ENCODE measurements around the gene DHRS11. TPM values are rescaled to one million over a fixed set of nuclear protein-coding genes. Genes with fewer than 3 reads are reported as not detected.

Gene DHRS11
- total RNA-seq, 2 donors from 2014 or later = 147 to 191 TPM

DNA sequence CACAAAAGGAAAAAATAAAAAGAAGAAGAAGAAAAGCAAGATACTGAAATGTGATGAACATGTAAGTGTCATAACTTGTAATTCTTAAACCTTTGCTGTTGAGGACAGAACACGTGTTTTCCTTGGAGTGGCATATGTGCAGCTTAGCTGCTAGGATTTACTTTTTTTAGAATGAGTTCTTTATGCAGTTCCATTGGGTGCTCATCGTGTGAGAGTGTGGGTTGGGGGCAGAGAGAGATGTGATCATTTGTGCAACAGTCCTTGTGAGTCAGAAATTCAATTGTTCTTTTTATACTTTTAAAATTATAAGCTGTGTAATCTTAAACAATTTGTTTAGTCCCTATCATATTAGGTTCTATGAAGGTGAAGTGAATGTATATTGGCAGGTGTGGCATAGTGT is 5.5 kb upstream of the DHRS11 start:
- TF ChIP-seq, protein P1, sequence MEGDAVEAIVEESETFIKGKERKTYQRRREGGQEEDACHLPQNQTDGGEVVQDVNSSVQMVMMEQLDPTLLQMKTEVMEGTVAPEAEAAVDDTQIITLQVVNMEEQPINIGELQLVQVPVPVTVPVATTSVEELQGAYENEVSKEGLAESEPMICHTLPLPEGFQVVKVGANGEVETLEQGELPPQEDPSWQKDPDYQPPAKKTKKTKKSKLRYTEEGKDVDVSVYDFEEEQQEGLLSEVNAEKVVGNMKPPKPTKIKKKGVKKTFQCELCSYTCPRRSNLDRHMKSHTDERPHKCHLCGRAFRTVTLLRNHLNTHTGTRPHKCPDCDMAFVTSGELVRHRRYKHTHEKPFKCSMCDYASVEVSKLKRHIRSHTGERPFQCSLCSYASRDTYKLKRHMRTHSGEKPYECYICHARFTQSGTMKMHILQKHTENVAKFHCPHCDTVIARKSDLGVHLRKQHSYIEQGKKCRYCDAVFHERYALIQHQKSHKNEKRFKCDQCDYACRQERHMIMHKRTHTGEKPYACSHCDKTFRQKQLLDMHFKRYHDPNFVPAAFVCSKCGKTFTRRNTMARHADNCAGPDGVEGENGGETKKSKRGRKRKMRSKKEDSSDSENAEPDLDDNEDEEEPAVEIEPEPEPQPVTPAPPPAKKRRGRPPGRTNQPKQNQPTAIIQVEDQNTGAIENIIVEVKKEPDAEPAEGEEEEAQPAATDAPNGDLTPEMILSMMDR (IDR thresholded peaks at IDR 0.05) = no peak
- Histone ChIP-seq H3K27me3 (no peaks in the 10 kb centered on the region), H3K4me1 (no peaks in the 10 kb centered on the region), H3K27ac (no peak overlapping the region), H3K9me3 (no peaks in the 10 kb centered on the region), H3K36me3 (peaks cover 3% of the 10 kb centered on the region), H3K9ac (ENCODE audit: low read depth in 2 of 2, low read length in 2 of 2) (no peak overlapping the region), H3K4me3 (no peak overlapping the region)
- DNase-seq = no peak
- intact Hi-C loops (cut with DNase I) = no loop called here

DNA sequence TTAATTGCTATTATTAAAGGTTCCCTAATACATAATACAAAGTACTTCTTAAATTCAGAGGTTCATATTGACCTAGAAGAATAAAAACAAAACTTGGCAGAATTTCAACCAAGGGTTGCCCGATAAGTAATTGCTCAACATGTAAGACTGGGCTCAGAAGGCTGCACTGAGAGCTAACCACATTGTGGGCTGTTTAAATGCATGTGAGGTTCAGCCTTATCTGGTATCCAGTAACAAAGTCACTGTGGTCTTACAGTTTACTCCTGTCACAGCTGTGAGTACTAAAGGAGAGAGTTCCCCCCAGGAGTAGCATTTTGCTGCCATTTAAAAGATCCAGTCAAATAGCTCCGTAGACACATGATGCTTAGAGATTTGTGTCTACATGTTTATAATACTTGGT is 1.6 kb upstream of the DHRS11 start:
- intact Hi-C loops (cut with DNase I) = loop anchor here (5.0 kb wide), 1 partner anchor 43 kb away; no protein-coding TSS in a partner anchor
- TF ChIP-seq, protein P1 (IDR thresholded peaks at IDR 0.05) = no peak

DNA sequence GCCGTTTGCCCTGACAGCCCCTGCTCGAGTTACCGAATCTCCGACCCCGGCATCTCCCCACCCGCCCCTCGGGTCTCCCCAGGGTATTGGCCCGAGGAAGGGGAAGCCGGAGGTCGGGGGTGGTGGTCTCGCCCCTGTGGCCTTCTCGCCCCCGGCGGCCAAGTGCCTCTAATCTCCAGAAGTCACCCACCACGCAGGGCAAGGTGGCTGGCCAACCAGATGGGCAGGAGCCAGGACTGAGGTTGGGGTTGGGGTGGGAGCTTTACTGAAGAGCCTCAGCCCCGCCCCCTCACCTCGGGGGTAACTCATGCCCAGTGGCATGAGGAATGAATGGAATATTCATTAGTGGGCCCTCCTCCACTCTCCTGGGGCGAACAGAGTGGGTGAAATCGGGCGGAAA is 637 bp downstream of the DHRS11 start:
- intact Hi-C loops (cut with DNase I) = loop anchor here (5.0 kb wide), 1 partner anchor 45 kb away; no protein-coding TSS in a partner anchor
- Histone ChIP-seq H3K9me3 (no peaks in the 10 kb centered on the region), H3K27ac (peak overlapping the region; percentile 71), H3K27me3 (no peaks in the 10 kb centered on the region), H3K9ac (ENCODE audit: low read depth in 2 of 2, low read length in 2 of 2) (peak overlapping the region; percentile 82 to 95), H3K4me3 (peak overlapping the region; percentile 99), H3K36me3 (no peaks in the 10 kb centered on the region), H3K4me1 (no peaks in the 10 kb centered on the region)
- DNase-seq = peak; percentile 62
- TF ChIP-seq, protein P1 (IDR thresholded peaks at IDR 0.05) = no peak

More for the DNA sequence above, 1.6 kb upstream of the DHRS11 start:
- Histone ChIP-seq H3K4me3 (no peak overlapping the region), H3K9ac (ENCODE audit: low read depth in 2 of 2, low read length in 2 of 2) (no peak overlapping the region), H3K27me3 (no peaks in the 10 kb centered on the region), H3K27ac (no peak overlapping the region), H3K36me3 (peaks cover 2% of the 10 kb centered on the region), H3K4me1 (no peaks in the 10 kb centered on the region), H3K9me3 (no peaks in the 10 kb centered on the region)
- DNase-seq = no peak

DNA sequence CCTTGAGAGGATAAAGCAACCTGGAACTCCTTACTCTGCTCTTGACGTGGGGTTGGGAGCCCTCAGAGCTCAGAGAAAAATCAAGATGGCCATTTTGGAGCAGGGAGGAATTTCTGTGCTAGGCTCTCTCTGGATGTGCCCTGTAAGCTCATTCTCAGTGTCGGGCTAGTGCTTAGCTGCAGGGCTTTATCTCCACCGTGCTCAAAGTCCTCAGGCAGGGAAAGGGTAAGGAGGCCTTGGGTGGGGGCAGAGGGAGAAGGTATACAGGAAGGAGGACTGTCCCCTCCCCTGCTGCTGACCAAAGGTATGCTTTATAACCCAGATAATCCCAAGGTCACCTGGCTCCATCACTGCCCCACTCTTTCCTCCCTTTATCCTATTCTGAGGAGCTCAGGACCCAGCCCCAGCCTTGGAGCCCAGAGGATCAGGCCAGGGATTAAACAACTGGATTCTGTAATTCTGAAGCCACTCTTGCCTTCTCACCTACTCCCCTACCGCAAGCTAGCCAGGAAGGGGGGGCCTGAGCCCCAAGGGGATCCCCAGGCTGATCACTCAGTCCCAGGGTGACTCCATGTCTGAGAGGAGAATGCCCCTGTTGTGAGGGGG is 1.1 kb downstream of the DHRS11 start:
- Histone ChIP-seq H3K9me3 (no peaks in the 10 kb centered on the region), H3K36me3 (no peaks in the 10 kb centered on the region), H3K4me3 (peak overlapping the region; percentile 99), H3K4me1 (no peaks in the 10 kb centered on the region), H3K27me3 (no peaks in the 10 kb centered on the region), H3K9ac (ENCODE audit: low read depth in 2 of 2, low read length in 2 of 2) (peak overlapping the region; percentile 40 to 82), H3K27ac (peak overlapping the region; percentile 71)
- TF ChIP-seq, protein P1 (IDR thresholded peaks at IDR 0.05) = no peak
- intact Hi-C loops (cut with DNase I) = loop anchor here (5.0 kb wide), 1 partner anchor 46 kb away; no protein-coding TSS in a partner anchor
- peak; percentile 81 for DNase-seq

DNA sequence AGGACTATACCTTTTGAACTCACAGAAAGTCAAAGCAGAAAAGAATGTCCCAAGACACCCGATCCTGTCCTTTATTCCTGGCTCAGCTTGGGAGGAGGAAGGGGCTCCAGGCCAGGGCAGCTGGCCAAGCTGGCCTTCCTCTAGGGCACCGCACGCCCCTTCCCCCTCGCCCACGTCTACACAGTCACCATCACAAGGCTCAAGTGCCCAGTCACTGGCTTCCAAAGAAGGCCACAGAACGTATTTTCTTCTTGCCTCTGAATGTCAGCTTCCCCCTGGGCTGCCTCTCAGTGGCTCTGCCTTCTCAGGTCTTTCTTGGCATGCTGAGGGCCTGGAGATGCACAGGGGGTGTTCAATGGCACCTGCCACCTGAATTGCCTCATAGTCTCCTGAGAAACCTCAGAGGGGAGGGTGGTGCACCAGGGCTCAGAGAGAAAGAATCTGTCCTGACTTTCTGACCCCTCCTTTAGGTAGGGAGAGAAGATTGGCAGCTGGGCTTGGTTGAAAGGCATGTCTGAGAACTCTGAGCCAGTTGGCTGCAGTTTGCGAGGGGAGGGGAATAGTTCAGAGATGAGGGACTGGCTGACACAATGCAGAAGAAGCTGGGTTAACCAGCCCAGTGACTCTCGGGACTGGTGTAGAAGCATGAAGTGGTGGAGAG is 2.1 kb downstream of the DHRS11 start:
- H3K27me3 ChIP-seq = no peaks in the 10 kb centered on the region
- no peaks in the 10 kb centered on the region for H3K36me3 ChIP-seq
- intact Hi-C loops (cut with DNase I) = loop anchor here (5.0 kb wide), 1 partner anchor 46 kb away; no protein-coding TSS in a partner anchor
- no peak overlapping the region for H3K4me3 ChIP-seq
- no peaks in the 10 kb centered on the region for H3K9me3 ChIP-seq
- peak; percentile 46 for DNase-seq
- TF ChIP-seq, protein P1 (IDR thresholded peaks at IDR 0.05) = no peak
- H3K4me1 ChIP-seq = peaks cover 6% of the 10 kb centered on the region
- peak overlapping the region in 1 of 2 donors; percentile 82 for H3K9ac ChIP-seq (ENCODE audit: low read depth in 2 of 2, low read length in 2 of 2)
- peak overlapping the region; percentile 71 for H3K27ac ChIP-seq
